HepG2 (cell line): ENCODE results near the gene NIFK. TPM values are rescaled to one million over a fixed set of nuclear protein-coding genes. Genes with fewer than 3 reads are reported as not detected.

Experiments
- ATAC-seq: fragments of 200-7000 bp; cut with Tn5 transposase; 3 replicates; pipeline ENCODE4 v1.9.1; 2020; ENCODE audit warnings: mild to moderate bottlenecking, moderate library complexity
- BruUV-seq: library from RNA; stranded (reverse); fragments of 400-500 nt; replicated peaks from 2 replicates; lab custom pipeline; 2021; lab: Mats Ljungman, UMichigan
- CTCF ChIA-PET: fragments of 300-600 bp; formaldehyde crosslinking; extraction: SDS; loops from one replicate; lab custom pipeline; 2021; ENCODE audit warnings: low total read pairs, inconsistent platforms, low intra/inter-chr PET ratio; lab: Yijun Ruan, JAX
- POLR2A ChIA-PET: fragments of 350-600 bp; sonication (Branson Sonifier 250); formaldehyde crosslinking; loops from one replicate; lab custom pipeline; 2020; ENCODE audit warnings: antibody characterized with exemption, inconsistent platforms; lab: Yijun Ruan, JAX
- DNase-seq: peaks from one replicate; pipeline ENCODE4 v3.0.0-alpha.2; 2015; ENCODE audit warnings: low spot score
- FAIRE-seq: peaks from 3 replicates; lab custom pipeline; 2011; peaks lifted over from hg19 to GRCh38; lab: Jason Lieb, UNC
- H2AFZ ChIP-seq: one replicate; pipeline ENCODE4 v1.6.1; 2011; ENCODE audit warnings: low read length, inconsistent platforms
- H3K27ac ChIP-seq: fragments of 300-600 bp; 3 replicates; pipeline ENCODE4 v1.8.0; 2011; ENCODE audit warnings: mixed run types, mild to moderate bottlenecking, mixed read lengths, low read length, inconsistent platforms; ENCODE audit not compliant: insufficient read depth; ENCODE audit errors: extremely low read length
- H3K27me3 ChIP-seq, 2 experiments: fragments of 200-600 bp in 1 of 2; 2 replicates in 1 of 2; 3 replicates in 1 of 2; pipeline versions ENCODE4 v1.6.0 to v1.8.0; 2011; ENCODE audit warnings: low read length in 2 of 2, mild to moderate bottlenecking in 2 of 2, moderate library complexity in 2 of 2, inconsistent platforms in 1 of 2; ENCODE audit not compliant: insufficient read depth in 2 of 2, control insufficient read depth in 1 of 2
- H3K36me3 ChIP-seq, 2 experiments: fragments of 200-600 bp in 1 of 2; replicated peaks in 1 of 2; 2 replicates in 1 of 2; 3 replicates in 1 of 2; pipeline versions ENCODE4 v1.5.1 to v1.8.0; 2011; ENCODE audit warnings: low read length in 2 of 2, inconsistent platforms in 1 of 2; ENCODE audit not compliant: insufficient read depth in 2 of 2, control insufficient read depth in 1 of 2
- H3K4me1 ChIP-seq: 2 replicates; pipeline ENCODE4 v1.5.1; 2012; ENCODE audit warnings: low read length, inconsistent platforms; ENCODE audit not compliant: insufficient read depth
- H3K4me2 ChIP-seq: 2 replicates; pipeline ENCODE4 v1.6.0; 2011; ENCODE audit warnings: low read depth, low read length, inconsistent platforms
- H3K4me3 ChIP-seq, 3 experiments: fragments of 200-600 bp in 1 of 3; sonication (generic), shearing (Covaris generic) in 1 of 3; replicated peaks in 1 of 3; 2 replicates each; pipeline ENCODE4 v1.5.1; 2011 to 2016; ENCODE audit warnings: low read length in 3 of 3, inconsistent platforms in 2 of 3, low read depth in 2 of 3, mild to moderate bottlenecking in 2 of 3, control low read depth in 1 of 3, mixed read lengths in 1 of 3; ENCODE audit not compliant: insufficient read depth in 1 of 3
- H3K79me2 ChIP-seq: one replicate; pipeline ENCODE4 v1.6.1; 2011; ENCODE audit warnings: low read length, inconsistent platforms; ENCODE audit not compliant: insufficient read depth
- H3K9ac ChIP-seq: 2 replicates; pipeline ENCODE4 v1.6.0; 2011; ENCODE audit warnings: mild to moderate bottlenecking, low read depth, low read length, inconsistent platforms; ENCODE audit not compliant: insufficient read depth
- H3K9me3 ChIP-seq: 2 replicates; pipeline ENCODE4 v1.5.1; 2012; ENCODE audit warnings: mild to moderate bottlenecking, low read length
- H4K20me1 ChIP-seq: 2 replicates; pipeline ENCODE4 v1.6.0; 2011; ENCODE audit warnings: inconsistent platforms, mild to moderate bottlenecking, low read length, moderate library complexity; ENCODE audit not compliant: insufficient read depth
- CBX2 ChIP-seq, 2 experiments: fragments of 200-600 bp in 1 of 2; sonication (generic); formaldehyde crosslinking in 1 of 2; IDR thresholded peaks; 2 replicates each; pipeline versions ENCODE4 v1.7.0 to v1.8.1; 2018 to 2022; ENCODE audit warnings: low read depth in 2 of 2, low read length in 1 of 2, mild to moderate bottlenecking in 1 of 2, missing genetic modification reagents in 1 of 2
- HOXA9 ChIP-seq: sonication (generic); formaldehyde crosslinking; IDR thresholded peaks from 2 replicates; pipeline ENCODE4 v1.8.1; 2022; ENCODE audit warnings: missing genetic modification reagents, mild to moderate bottlenecking, moderate library complexity, borderline replicate concordance
- KAT7 ChIP-seq: IDR thresholded peaks from 2 replicates; pipeline ENCODE4 v1.6.1; 2018; ENCODE audit warnings: borderline replicate concordance, missing compliant biosample characterization
- KLF12 ChIP-seq: sonication (generic); formaldehyde crosslinking; IDR thresholded peaks from 2 replicates; pipeline ENCODE4 v1.4.0; 2020; ENCODE audit warnings: missing genetic modification reagents, borderline replicate concordance
- PLRG1 ChIP-seq: fragments of 450-650 bp; conservative IDR thresholded peaks from 2 replicates; pipeline ENCODE4 v1.6.1; 2016
- RARG ChIP-seq: sonication (generic); formaldehyde crosslinking; IDR thresholded peaks from 2 replicates; pipeline ENCODE4 v1.4.0; 2020; ENCODE audit warnings: low read depth, mild to moderate bottlenecking, missing genetic modification reagents
- SOX5 ChIP-seq: IDR thresholded peaks from 2 replicates; pipeline ENCODE4 v1.6.1; 2016; ENCODE audit warnings: borderline replicate concordance
- SOX6 ChIP-seq, 2 experiments: fragments of 450-650 bp in 1 of 2; sonication (generic) in 1 of 2; formaldehyde crosslinking in 1 of 2; IDR thresholded peaks; 2 replicates each; pipeline versions ENCODE4 v1.4.0 to v1.6.1; 2017 to 2020; ENCODE audit warnings: antibody characterized with exemption in 1 of 2, mild to moderate bottlenecking in 1 of 2, missing genetic modification reagents in 1 of 2
- STAG1 ChIP-seq: sonication (generic); formaldehyde crosslinking; IDR thresholded peaks from 2 replicates; pipeline ENCODE4 v1.4.0; 2020; ENCODE audit warnings: missing genetic modification reagents
- TBP ChIP-seq: sonication (generic); formaldehyde crosslinking; IDR thresholded peaks from 2 replicates; pipeline ENCODE4 v1.5.0; 2020; ENCODE audit warnings: missing genetic modification reagents
- THAP11 ChIP-seq: IDR thresholded peaks from 2 replicates; pipeline ENCODE4 v1.6.1; 2016; ENCODE audit warnings: missing biosample characterization, missing genetic modification reagents
- ZNF737 ChIP-seq: sonication (generic); formaldehyde crosslinking; IDR thresholded peaks from 2 replicates; pipeline ENCODE4 v1.5.0; 2020; ENCODE audit warnings: missing genetic modification reagents, mild to moderate bottlenecking, borderline replicate concordance
- WGBS: methylation state at CpG from one replicate; pipeline ENCODE4 v1.1.6; 2017; ENCODE audit warnings: low lambda C conversion rate; 5-methylcytosine and 5-hydroxymethylcytosine counted together
- in situ Hi-C: cut with HindIII; loops from 2 replicates; pipeline ENCODE4 v1.10.0; 2017; ENCODE audit warnings: low pct_unique_long_range_greater_than_20kb; ENCODE audit not compliant: extremely low pct_ligation_motif_present
- intact Hi-C: fragments of 100-400 bp; cut with micrococcal nuclease; formaldehyde crosslinking; loops from one replicate; pipeline ENCODE4 v1.10.0; 2022; ENCODE audit not compliant: unreplicated experiment
- polyA plus RNA-seq, 8 experiments: library from polyadenylated mRNA; depleted of rRNA in 3 of 8; stranded (reverse) in 7 of 8; unstranded in 1 of 8; fragments of >200 nt; fragmentation: Illumina TruSeq in 4 of 8; extraction: Trizol in 4 of 8; gene quantifications; 2 replicates each; pipeline versions ENCODE4 v1.2.1 to v1.2.3, GENCODE V29; 2011 to 2016; ENCODE audit warnings: low read depth in 4 of 8, missing spikeins in 1 of 8, mixed read lengths in 1 of 8; ENCODE audit not compliant: insufficient read depth in 1 of 8
- total RNA-seq, 5 experiments: library from RNA; depleted of rRNA; stranded (reverse); fragments of >200 nt; fragmentation: Illumina TruSeq; extraction: Trizol; gene quantifications; 2 replicates each; pipeline ENCODE4 v1.2.3, GENCODE V29; 2016; ENCODE audit warnings: low read depth in 1 of 5
- TF ChIP-seq, protein P1 (sequence below): IDR thresholded peaks from 2 replicates; pipeline ENCODE4 v1.6.1; 2016; ENCODE audit warnings: missing biosample characterization, missing genetic modification reagents, low read depth
- TF ChIP-seq, protein P2 (sequence below): sonication (generic); formaldehyde crosslinking; IDR thresholded peaks from 2 replicates; pipeline ENCODE4 v1.4.0; 2020; ENCODE audit warnings: missing genetic modification reagents
- TF ChIP-seq, protein P3 (sequence below): sonication (generic); formaldehyde crosslinking; IDR thresholded peaks from 2 replicates; pipeline ENCODE4 v1.5.1; 2020; ENCODE audit warnings: mild to moderate bottlenecking, missing genetic modification reagents, borderline replicate concordance

The NIFK gene
- total and polyA plus RNA-seq, 2 of the 13 experiments (the other 11 are each of a cell fraction or from before 2014, with no cell fraction given): 19.6 to 105 TPM

GRCh38 chr2:121731366-121731765 is 5.3 kb downstream of the NIFK start:
- no peak overlapping the region for H3K4me2 ChIP-seq
- H3K79me2 ChIP-seq: peaks cover 21% of the 10 kb centered on the region
- ChIA-PET POLR2A (interaction anchor here (1.3 kb wide), 1 partner anchor 201 kb away, joined by 3 read pairs; the partner anchor contains the start of gene RNU4ATAC), CTCF (no interaction called here)
- intact Hi-C loops (no loop called here), in situ Hi-C loops (no loop called here)
- H3K4me1 ChIP-seq: peaks cover 12% of the 10 kb centered on the region
- 0 out of 2 replicates have a peak, but pooled peaks cover 3% of the 10 kb centered on the region for H4K20me1 ChIP-seq
- H3K27me3 ChIP-seq: no peaks in the 10 kb centered on the region; a peak in 1 of 5 replicates
- WGBS: 95% methylated on average over 6 of the region's 6 CpGs
- no TSS peak for BruUV-seq
- no peak overlapping the region for H2AFZ ChIP-seq
- FAIRE-seq: no peak
- no peak overlapping the region for H3K27ac ChIP-seq
- H3K9me3 ChIP-seq: no peaks in the 10 kb centered on the region
- no peak for ATAC-seq
- no peak for DNase-seq
- H3K9ac ChIP-seq: no peak overlapping the region
- H3K36me3 ChIP-seq: peaks cover 13 to 66% of the 10 kb centered on the region in 2 experiments
- H3K4me3 ChIP-seq: no peak overlapping the region
- TF ChIP-seq SOX6 (IDR thresholded peaks at IDR 0.05) (no peak), SOX6 (CRISPR knock-in tag; IDR thresholded peaks at IDR 0.05) (no peak), KAT7 (CRISPR knock-in tag) (no peak), SOX5 (CRISPR knock-in tag) (no peak), PLRG1 (no peak), RARG (CRISPR knock-in tag) (no peak), HOXA9 (CRISPR knock-in tag) (no peak), KLF12 (CRISPR knock-in tag) (no peak), ZNF737 (CRISPR knock-in tag) (no peak), STAG1 (CRISPR knock-in tag) (no peak), TBP (CRISPR knock-in tag) (no peak), CBX2 (IDR thresholded peaks at IDR 0.05; ENCODE audit: low read depth, low read length) (no peak), CBX2 (CRISPR knock-in tag; IDR thresholded peaks at IDR 0.05; ENCODE audit: low read depth) (no peak), THAP11 (CRISPR knock-in tag) (no peak)
- TF ChIP-seq, protein P1, sequence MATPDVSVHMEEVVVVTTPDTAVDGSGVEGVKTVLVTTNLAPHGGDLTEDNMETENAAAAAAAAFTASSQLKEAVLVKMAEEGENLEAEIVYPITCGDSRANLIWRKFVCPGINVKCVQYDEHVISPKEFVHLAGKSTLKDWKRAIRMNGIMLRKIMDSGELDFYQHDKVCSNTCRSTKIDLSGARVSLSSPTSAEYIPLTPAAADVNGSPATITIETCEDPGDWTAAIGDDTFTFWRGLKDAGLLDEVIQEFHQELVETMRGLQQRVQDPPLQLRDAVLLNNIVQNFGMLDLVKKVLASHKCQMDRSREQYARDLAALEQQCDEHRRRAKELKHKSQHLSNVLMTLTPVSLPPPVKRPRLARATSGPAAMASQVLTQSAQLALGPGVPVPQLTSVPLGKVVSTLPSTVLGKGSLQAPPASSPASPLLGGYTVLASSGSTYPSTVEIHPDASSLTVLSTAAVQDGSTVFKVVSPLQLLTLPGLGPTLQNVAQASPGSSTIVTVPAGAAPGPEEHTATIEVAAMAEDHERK: no peak
- TF ChIP-seq, protein P2, sequence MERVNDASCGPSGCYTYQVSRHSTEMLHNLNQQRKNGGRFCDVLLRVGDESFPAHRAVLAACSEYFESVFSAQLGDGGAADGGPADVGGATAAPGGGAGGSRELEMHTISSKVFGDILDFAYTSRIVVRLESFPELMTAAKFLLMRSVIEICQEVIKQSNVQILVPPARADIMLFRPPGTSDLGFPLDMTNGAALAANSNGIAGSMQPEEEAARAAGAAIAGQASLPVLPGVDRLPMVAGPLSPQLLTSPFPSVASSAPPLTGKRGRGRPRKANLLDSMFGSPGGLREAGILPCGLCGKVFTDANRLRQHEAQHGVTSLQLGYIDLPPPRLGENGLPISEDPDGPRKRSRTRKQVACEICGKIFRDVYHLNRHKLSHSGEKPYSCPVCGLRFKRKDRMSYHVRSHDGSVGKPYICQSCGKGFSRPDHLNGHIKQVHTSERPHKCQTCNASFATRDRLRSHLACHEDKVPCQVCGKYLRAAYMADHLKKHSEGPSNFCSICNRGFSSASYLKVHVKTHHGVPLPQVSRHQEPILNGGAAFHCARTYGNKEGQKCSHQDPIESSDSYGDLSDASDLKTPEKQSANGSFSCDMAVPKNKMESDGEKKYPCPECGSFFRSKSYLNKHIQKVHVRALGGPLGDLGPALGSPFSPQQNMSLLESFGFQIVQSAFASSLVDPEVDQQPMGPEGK: no peak
- TF ChIP-seq, protein P3, sequence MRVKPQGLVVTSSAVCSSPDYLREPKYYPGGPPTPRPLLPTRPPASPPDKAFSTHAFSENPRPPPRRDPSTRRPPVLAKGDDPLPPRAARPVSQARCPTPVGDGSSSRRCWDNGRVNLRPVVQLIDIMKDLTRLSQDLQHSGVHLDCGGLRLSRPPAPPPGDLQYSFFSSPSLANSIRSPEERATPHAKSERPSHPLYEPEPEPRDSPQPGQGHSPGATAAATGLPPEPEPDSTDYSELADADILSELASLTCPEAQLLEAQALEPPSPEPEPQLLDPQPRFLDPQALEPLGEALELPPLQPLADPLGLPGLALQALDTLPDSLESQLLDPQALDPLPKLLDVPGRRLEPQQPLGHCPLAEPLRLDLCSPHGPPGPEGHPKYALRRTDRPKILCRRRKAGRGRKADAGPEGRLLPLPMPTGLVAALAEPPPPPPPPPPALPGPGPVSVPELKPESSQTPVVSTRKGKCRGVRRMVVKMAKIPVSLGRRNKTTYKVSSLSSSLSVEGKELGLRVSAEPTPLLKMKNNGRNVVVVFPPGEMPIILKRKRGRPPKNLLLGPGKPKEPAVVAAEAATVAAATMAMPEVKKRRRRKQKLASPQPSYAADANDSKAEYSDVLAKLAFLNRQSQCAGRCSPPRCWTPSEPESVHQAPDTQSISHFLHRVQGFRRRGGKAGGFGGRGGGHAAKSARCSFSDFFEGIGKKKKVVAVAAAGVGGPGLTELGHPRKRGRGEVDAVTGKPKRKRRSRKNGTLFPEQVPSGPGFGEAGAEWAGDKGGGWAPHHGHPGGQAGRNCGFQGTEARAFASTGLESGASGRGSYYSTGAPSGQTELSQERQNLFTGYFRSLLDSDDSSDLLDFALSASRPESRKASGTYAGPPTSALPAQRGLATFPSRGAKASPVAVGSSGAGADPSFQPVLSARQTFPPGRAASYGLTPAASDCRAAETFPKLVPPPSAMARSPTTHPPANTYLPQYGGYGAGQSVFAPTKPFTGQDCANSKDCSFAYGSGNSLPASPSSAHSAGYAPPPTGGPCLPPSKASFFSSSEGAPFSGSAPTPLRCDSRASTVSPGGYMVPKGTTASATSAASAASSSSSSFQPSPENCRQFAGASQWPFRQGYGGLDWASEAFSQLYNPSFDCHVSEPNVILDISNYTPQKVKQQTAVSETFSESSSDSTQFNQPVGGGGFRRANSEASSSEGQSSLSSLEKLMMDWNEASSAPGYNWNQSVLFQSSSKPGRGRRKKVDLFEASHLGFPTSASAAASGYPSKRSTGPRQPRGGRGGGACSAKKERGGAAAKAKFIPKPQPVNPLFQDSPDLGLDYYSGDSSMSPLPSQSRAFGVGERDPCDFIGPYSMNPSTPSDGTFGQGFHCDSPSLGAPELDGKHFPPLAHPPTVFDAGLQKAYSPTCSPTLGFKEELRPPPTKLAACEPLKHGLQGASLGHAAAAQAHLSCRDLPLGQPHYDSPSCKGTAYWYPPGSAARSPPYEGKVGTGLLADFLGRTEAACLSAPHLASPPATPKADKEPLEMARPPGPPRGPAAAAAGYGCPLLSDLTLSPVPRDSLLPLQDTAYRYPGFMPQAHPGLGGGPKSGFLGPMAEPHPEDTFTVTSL (CRISPR knock-in tag): no peak
